HG03025 (cell line): ENCODE measurements around the gene EREG.

ENCODE experiments used
- ATAC-seq: cut with Tn5 transposase; IDR thresholded peaks from one replicate; pipeline ENCODE4 v1.9.1; 2021; ENCODE audit warnings: mild to moderate bottlenecking, moderate library complexity; ENCODE audit not compliant: unreplicated experiment, low FRiP score

Gene EREG, protein sequence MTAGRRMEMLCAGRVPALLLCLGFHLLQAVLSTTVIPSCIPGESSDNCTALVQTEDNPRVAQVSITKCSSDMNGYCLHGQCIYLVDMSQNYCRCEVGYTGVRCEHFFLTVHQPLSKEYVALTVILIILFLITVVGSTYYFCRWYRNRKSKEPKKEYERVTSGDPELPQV

DNA sequence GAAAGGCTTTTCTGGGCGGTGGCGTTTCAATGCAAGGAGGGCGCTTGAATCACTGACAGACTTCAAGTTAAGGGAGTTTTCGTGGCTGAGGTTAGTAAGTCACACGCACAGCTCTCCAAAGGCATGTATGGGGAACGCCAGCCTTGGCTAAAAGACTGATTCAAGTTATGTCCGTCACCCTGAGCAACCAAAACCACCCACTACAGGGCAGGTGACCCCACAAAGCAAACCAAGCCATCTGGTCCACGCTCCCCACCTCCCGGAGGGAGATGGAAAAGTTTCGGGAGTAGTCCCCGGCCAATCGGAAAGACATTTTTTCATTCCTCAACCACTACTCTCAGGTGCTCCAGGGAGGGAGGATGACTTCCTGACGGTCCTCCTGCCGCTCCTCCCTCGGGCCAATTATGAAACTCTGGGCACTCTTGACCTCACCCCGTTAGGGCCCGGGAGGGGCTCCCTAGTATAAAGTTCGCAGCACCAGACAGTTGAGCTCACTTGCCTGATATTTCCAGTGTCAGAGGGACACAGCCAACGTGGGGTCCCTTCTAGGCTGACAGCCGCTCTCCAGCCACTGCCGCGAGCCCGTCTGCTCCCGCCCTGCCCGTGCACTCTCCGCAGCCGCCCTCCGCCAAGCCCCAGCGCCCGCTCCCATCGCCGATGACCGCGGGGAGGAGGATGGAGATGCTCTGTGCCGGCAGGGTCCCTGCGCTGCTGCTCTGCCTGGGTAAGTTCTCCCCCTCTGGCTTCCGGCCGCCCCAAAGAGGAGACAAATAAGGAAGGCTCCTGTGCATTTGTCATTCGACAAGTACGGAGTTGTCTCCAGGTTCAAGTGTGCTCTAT, at the start of gene EREG:
EREG (plus strand) TSS at position 494 of the 840 bp plus-strand sequence; CDS start at position 658, 164 bp downstream.
- no peak for ATAC-seq

DNA sequence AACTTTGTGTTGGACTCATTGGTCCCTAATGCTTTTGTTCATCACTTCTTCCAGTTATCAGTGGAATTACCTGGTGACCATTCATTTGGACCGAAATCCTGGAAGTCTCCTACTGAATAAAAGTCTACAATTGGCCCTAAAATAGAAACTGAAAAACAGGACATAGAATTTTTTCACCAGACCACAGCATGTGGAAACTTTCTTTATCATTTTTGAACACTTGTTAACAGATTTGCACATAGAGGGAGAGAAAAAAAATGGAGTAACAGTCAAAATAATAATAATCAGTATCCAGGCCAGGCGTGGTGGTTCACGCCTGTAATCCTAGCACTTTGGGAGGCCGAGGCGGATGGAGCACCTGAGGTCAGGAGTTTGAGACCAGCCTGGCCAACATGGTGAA, 49.6 kb upstream of the EREG start:
- no peak for ATAC-seq

DNA sequence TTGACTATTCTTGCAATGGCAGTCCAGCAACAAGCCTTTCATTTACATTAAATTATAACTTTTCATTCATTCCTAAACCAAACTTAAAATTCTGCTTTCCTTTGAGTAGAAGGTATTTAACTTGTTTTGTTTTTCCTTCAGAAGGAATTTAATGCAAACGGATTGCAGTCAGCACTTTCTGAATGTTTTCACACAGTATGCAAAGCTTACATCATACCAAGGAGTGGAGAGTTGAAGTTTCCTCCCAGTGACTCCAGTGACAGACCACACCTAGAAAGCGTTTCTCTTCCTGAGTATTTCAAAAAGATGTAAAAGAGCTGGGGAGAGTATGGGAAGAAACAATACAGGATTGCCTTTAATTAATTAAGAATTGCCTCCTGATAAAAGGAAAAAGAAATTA, 48.5 kb upstream of the EREG start:
- no peak for ATAC-seq

DNA sequence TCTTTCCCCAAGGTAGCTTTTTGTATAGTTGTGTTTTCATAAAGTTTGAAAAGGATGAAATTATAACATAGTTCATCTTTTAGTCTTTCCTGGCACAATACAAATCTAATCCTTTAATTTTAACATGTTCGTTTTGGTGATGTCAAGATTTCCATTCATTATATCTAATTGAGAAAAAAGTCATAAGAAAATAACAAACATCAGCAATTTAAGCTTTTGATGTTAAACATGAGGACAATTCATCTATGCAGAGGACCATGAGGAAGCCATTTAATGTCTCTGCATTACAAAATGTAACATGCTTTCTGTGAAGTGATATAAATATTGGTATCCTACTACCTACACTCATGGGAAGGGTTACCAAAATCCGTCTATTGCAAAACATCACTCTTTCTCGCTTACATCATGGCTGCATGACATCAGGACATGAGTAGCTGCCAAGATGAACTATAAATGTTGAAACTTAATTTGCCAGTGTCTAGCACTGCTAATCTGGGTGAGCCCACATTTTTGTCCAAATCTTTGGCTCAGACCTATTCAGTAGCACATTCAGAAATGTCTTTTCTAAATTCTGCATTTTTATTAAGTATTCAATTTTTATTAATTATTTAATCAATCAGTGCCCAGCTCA, 47.2 kb upstream of the EREG start:
- ATAC-seq, result no peak

DNA sequence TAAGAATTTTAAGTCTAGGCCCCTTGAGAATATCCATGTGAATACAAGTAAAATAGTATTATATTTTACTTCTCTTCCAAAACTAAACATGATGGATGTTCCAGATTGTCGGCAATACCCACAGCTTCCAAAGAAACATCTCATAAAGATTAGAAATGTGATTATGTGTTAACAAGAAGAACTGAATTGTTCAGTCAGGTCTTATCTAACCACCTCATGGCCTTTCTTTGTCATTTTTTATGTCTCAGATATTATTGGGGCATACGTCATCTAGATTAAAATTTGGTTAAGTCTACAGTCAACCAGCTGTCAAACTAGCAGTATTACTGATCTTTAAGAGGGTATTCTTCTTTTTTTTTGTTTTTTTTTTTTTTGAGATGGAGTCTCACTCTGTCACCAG, 46.7 kb upstream of the EREG start:
- no peak for ATAC-seq

DNA sequence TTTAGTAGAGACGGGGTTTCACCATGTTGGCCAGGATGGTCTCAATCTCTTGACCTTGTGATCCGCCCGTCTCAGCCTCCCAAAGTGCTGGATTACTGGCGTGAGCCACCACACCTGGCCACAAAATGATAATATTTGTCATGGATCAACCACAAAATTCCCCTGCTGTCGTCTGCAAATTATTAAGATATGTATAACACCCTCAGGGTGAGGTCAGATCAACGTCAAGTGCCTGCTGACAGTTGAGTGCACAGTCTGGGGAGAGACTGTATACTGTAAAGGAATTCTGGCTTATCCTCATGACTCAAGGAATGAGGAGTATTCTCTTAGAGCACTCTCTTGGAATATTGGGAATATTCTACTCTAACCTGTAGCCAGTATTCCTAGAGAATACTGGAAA, 45.5 kb upstream of the EREG start:
- ATAC-seq, result no peak

DNA sequence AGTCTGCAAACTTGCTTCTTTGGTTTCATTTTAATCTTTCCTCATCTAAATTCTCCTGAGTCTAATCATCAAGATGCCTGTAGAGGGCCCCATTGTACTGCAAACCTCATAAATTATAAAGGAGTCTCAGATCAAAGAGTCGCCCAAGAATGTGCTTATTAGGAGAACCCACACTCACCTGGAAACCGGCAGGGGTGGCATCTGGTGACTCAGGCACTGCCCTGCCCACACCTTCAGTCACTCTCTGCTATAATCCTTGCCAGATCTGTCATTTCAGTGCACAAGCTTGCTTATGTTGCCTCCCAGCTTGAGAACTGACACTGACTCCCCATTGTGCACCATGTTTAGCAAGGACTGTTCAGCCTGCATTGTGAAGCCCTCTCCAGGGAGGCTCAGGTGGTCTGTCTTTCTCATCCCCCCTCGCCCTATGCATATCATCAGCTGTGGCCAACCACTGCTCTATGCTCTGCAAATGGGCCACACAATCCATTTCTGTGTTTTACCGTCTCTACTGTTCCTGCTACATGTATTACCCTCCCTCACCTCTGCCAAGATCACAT, 44.3 kb upstream of the EREG start:
- ATAC-seq, result peak; percentile 70

DNA sequence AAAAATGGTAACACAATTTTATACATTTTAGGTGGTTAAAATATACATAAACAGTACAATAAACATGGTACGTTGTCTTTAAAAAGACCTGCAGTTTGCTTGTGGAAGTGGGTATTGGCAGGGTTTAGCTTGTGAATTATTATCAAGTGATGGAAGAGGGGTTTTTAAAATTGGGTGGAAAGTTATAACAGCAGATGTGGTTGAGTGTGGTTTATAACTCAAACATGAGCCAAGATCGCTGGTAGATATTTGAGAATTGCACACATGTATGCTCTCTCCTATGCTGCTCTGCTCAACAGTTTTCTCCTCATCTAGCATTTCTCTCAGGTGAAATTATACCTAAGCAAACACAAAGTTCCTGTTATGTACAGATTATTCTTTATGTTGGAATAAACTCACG, 42.6 kb upstream of the EREG start:
- ATAC-seq, result no peak

DNA sequence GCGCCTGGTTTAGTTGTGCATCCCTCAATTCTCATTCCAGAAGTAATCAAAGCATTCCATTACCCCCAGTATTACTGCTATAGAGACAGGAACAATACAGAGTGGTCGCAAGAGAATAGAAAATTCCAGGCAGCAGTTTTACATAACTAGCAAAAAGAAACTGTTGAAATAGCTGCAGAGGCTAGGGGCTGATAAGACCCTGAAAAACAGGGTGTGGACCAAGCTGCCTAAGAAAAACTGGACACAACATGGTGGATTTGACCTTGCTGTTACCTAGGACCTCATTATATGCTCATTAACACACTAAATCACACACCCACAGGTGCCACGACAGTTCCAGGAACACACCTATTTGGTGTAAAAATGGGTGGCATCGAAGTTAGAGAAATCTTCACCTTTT, 41.3 kb upstream of the EREG start:
- ATAC-seq, result no peak

DNA sequence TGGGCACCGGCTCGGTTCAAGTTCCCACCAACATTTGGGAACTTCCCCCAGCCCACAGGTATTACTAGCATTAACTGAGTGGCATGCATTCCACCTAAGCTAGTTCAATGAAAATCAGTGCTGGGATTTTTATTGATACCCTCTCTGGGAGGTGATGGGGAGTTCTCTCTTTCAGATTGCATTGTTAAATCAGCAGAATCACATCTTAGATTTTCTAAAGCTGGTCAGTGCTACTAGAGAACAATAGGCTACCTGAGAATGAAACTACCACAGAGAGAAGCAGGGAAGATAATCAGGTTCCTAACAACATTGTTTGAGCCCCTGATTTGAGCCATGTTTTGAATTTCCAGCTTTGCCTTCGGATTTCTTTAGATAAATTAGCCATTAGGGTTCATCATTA, 40.7 kb upstream of the EREG start:
- ATAC-seq, result no peak

DNA sequence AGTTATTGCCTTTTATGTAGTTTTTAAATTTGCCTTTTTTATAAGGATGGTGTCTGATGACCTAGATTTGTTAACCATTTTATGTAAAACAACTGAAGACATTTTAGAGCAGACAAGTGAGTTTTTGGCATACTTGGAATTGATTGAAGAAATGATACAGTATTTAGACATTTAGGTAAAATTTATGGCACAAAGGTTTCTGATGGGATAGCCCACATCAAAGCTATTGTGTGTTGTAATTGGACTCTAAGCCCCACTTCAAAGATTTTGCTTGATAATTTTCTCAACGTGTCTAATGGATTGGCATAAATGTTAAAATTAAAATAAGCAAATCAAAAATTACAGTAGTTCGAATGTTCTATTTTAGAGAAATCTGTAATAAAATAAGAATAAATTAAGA, 39.1 kb upstream of the EREG start:
- no peak for ATAC-seq

DNA sequence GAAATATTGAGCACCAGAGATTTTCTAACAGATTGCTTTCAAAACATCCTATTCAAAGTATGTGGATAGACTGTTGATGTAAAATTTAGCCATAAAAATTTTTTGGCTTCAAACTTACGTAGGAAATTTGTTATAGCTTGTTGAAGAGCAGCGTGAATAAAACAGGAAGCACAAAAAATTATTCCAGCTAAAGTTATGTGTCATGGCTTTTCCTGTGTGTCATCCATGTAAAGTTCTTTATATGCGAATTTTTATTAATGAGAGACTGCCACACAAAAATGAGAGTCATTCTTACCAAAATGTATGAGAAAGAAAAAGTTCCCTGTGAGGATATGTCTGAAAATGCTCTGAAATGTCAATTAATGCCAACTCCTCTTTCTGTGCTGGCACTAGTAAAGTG, 37.2 kb upstream of the EREG start:
- no peak for ATAC-seq

DNA sequence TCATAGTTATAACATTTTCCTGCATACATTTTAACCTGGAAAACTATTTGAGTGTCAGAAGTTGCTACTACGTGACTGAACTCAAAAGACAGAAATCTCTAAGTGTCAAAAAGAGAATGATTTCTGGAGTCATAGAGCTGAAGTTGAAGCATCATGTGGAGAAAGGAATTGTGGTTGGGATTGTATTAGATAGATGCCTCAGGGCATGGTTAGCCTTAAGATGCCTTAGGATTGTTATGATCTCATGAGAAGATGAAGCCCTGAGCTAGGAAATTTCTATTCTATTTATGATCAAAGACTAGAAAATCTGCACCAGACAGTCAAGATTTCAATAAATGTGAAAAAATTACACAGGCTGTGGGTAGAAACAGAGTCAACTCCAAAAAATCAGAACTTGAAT, 36.4 kb upstream of the EREG start:
- ATAC-seq, result no peak

DNA sequence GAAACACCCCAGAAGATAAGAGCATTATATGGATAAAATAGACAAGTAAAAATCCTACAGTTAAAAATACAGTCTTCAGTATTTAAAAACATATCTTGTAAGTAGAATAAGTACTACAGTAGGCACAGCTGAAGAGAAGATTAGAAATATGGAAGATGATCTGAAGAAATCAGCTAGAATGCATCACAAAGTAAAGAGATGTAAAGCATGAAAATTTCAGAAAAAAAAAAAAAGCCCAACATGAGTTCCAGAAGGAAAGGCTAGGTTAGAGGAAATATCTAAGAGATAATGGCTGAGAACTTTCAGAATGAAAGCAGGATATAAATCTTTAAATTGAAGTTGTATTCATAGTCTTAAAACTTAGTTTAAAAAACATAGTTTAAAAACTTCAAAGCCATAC, 35.6 kb upstream of the EREG start:
- no peak for ATAC-seq

DNA sequence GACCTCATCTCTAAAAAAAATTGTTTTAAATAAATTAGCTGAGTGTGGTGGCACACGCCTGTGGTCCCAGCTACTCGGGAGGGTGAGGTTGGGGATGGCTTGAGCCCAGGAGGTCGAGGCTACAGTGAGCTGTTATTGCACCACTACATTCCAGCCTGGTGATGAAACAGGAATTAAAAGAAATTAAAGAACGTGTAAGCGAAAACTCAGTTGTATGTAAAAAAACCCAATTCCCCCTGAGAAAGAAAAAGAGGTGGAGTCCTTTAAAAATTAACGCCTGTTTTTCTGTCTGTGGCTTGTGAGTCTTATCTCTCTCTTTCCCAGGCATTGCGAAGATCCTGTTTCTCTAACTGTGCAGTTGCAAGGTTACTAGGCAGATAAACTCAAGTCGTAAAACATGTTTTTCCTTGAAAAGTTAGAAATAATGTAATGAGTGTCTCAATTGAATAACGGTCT, 34.6 kb upstream of the EREG start:
- no peak for ATAC-seq

DNA sequence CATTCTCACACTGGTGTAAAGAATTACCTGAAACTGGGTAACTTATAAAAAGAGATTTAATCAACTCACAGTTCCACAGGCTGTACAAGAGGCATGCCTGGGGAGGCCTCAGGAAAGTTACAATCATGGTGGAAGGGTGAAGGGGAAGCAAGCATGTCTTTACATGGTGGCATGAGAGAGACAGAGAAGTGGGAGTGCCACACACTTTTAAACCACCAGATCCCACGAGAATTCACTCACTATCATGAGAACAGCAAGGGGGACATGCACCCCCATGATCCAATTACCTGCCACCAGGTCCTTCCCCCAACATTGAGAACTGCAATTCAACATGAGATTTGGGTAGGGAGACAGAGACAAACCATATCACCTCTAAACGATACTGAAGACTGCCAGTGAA, 33.7 kb upstream of the EREG start:
- no peak for ATAC-seq

DNA sequence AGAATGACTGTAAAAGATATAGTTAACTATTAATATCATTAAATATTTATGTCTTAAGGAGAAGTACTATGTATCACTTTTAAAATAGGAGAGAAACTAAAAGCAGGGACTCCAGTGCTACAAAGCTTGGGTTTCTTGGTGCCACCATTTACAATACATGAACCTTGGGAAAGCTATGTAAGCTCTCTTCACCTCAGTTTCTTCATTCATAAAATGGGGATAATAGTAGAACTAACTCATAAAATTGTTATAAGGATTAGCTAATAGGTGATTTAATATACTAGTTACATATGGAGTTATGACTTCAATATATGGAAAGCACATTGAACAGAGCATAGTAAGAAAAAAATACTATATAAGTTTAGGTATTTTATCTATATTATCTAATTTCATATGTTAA, 33.0 kb upstream of the EREG start:
- no peak for ATAC-seq

DNA sequence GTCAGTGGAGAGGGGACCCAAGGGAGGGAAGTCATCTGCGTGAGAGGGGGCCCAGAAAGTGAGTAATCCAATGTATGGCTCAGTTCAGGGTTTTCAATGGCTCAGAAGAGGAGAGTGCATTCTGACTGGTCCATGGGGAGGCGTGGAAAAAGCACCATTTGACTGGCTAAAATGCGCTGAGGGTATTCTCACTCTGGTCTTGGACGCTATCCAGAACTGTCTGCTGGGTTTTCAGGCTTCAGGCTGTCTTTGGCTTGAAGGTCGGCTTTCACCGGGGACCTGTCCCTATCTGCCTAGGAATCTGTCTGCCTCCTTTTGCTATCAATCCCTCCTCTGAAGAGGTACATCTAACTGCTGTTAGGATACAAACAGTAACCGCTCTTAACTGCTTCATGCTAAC, 30.3 kb upstream of the EREG start:
- no peak for ATAC-seq

DNA sequence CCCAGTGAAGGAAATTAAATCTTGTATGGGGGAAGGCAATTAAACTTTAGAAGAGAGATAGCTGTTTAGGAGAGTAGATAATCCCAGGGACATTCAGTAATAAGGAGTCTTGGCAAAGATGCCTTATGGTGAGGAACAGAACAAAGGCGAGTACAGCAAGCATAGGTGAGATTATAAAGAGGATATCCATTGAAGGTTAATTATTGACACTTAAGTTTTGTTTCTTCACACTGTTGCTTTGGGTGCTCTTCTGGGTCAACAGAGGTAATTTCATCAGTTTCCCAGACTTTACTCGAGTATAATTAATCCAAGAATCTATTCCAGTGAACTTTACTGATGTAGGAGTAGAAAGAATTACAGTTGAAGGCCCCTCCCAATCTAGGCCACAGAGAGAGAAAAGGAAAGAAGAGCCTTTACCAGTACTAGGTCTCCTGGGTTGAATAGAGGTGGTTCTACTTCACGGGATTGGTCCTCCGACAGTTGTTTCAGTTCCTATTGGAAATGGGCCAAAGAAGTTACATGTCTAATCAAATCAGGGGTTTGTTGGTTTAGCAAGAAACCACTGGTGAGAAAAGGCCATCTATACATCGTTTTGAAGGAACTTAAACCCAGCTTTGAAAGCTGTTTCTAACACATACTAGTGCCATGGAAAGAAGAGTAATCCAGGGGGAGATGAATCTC, 29.5 kb upstream of the EREG start:
- ATAC-seq, result no peak

DNA sequence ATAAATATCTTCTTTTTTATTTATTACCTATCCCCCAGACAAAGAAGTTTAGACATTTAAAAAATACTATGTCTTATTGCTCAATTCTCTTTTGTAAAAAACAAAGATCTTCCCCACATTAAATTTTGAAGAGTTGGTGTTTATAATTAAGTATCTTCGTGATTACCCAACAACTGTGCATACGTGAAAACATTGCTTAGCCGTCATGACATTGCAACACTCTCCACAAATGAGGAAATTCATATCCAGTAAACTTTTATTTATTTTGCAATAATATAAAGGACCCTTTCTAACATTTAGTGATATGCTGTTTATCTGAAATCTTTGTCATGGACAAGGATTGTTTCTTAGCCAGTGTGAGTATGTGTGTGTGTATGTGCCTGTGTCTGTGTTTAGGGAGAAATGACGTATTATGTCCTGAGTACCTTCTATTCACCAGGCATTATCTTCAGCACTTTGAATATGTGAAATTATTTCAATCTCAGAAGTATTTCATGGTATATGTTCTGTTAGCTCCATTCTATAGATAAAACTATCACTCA, 26.1 kb upstream of the EREG start:
- no peak for ATAC-seq

DNA sequence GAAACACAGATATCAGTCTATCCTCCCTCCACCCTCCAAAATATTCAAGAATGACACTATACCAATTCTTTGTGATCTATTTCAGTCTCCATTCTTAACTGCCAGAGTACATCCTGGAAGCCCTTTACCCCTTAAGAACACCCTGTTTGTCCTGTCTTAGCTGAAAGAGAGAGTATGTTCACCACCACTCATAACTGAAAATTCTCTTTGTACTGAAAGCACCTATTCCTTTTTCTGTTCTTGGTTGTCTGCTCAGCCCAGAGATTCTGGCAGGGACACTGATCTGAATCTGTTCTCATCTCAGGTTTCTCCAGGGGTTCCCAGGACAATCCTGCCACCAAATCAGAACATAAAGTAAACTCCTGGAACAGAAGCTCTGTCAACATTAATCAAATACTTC, 25.4 kb upstream of the EREG start:
- ATAC-seq, result peak; percentile 83
